GM12865 (cell line): ENCODE results near the gene HTR2A.

Experiments
- DNase-seq: peaks from one replicate; pipeline ENCODE4 v3.0.0; 2010; ENCODE audit warnings: low read depth
- H3K4me3 ChIP-seq: 2 replicates; pipeline ENCODE4 v1.5.1; 2011; ENCODE audit warnings: mild to moderate bottlenecking, low read depth, low read length, control low read depth
- TF ChIP-seq, protein P1 (sequence below): IDR thresholded peaks from 2 replicates; pipeline ENCODE4 v1.5.1; 2011; ENCODE audit warnings: low read length, control low read depth, low read depth, inconsistent platforms; ENCODE audit not compliant: insufficient read depth; ENCODE audit errors: missing control alignments

The HTR2A gene

DNA sequence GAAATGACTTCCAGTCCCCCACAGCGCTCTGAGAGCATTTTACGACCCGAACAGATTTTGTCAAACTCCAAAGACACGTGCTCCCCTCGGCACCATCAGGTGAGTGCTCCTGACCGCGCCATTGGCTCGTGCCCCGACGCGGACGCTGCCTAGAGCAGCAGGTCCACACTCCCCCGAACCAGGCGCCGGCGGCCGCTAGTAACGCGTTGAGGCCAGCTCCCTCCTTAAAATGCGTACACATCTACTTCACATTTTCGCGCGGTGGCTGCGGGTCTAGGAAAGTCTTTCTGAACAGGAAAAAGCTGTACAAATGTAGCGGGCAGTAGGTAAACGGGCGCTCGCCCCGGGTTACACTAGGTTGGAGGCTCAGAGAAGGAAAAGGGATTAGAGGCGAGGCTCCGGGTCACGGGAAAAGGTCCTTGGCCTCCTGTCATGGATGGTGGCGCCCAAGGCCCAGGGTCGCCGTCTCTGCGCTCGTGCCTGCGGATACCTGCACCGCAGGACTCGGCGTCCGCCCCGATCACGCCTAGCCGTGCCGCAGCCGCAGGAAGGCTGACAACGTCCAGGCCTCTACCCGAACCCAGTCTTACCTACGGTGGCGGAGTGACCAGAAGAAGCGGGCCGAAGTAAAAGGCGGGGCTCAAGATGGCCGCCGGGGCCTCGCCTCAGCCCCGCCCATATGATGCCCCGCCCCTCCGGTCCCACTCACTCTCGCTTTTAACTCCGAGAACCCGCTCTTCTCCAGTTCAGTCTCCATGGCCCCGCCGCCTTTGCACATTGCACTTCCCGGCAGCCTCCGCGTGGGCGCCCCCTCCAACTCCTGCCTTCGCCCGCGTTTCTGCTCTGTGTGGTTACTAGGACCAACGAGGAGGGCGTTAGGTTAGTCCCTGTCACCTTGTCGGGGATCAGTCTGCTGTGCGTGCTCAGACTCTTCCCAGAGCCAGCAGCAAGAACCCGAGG lies 100.1 kb downstream of the HTR2A start, which contains the start of gene ESD:
TSS of gene ESD (minus strand) at position 647 of the 960 bp plus-strand sequence. CDS start 5,748 bp downstream, outside the sequence.
- TF ChIP-seq, protein P1, sequence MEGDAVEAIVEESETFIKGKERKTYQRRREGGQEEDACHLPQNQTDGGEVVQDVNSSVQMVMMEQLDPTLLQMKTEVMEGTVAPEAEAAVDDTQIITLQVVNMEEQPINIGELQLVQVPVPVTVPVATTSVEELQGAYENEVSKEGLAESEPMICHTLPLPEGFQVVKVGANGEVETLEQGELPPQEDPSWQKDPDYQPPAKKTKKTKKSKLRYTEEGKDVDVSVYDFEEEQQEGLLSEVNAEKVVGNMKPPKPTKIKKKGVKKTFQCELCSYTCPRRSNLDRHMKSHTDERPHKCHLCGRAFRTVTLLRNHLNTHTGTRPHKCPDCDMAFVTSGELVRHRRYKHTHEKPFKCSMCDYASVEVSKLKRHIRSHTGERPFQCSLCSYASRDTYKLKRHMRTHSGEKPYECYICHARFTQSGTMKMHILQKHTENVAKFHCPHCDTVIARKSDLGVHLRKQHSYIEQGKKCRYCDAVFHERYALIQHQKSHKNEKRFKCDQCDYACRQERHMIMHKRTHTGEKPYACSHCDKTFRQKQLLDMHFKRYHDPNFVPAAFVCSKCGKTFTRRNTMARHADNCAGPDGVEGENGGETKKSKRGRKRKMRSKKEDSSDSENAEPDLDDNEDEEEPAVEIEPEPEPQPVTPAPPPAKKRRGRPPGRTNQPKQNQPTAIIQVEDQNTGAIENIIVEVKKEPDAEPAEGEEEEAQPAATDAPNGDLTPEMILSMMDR: no peak
- DNase-seq: peak; percentile 93

DNA sequence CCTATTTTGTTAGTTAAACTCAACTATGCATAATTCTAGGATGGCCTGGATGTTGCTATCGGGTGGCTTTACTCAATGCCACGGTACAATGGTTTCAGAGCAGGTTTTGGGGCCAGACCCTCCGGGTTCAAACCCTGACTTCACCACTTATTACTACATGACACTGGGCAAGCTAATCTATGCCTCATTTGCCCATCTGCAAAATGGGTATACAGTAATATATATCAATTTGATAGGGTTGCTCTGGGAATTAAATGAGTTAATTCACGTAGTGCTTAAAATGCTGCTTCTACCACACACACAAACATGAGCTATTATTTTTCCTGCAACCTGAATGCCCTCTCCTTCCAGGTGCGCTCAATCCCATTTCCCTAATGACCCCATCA lies 100.7 kb downstream of the HTR2A start:
- peak; percentile 10 for DNase-seq
- peak overlapping the region; percentile 73 for H3K4me3 ChIP-seq
- TF ChIP-seq, protein P1: no peak

More for the DNA sequence above, 100.1 kb downstream of the HTR2A start, which contains the start of gene ESD:
- H3K4me3 ChIP-seq: peak within 1 kb of the TSS; percentile 73

DNA sequence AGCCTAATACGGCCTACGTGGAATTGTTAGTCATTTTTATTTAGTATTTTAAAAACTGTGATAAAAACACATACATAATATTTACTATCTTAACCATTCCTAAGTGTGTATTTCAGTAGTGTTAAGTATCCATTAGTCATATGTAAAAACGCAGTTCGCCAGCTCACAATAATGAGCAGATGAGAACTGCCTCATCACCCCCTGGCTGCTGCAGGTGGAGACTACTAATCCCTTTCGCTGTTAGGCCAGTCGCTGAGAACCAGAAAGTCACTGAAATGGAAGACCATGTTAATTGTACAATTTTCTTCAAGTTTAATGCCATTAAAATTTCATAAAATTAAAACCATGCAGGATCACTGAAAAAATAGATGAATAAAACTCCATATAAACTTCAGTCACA lies 101.5 kb downstream of the HTR2A start:
- no peak for DNase-seq
- TF ChIP-seq, protein P1: no peak
- H3K4me3 ChIP-seq: no peak overlapping the region

DNA sequence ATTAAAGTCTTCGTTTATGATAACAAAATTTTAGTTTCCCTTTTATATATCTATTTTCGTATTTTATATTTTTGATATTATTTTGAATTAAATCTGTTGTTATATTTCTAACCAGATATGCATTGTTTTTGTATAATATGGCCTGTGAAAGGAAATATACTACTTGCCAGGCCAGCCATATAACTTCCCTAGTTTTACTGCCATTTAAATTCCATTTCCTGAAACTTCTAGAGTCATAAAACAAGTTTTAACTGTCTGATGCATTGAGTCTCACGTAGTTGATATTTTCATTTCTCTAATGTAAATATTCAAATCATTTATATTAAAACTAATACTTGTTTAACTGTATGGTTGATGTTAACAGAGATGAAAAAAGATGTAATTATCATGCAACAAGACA lies 113.3 kb downstream of the HTR2A start:
- no peak overlapping the region for H3K4me3 ChIP-seq
- DNase-seq: no peak
- TF ChIP-seq, protein P1: no peak

DNA sequence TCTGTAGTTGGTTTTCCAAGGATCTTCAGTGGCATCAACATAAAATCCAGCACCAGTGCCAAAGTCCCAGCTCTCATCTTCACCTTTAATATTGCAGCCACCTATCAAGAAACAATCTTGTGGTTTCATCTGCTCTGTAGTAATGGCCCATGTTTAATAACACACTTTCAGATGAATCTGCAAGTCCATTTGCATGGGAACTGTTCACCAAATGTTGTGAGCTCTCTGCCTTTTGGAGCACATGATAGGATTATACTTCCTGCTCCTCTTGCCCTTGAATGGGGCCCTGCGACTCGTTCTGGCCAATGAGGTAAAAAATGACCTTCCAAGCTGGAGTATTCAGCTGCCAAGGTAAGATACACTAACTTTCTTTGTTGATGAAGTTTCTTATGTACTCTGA lies 114.2 kb downstream of the HTR2A start:
- H3K4me3 ChIP-seq: no peak overlapping the region
- DNase-seq: no peak
- TF ChIP-seq, protein P1: no peak

DNA sequence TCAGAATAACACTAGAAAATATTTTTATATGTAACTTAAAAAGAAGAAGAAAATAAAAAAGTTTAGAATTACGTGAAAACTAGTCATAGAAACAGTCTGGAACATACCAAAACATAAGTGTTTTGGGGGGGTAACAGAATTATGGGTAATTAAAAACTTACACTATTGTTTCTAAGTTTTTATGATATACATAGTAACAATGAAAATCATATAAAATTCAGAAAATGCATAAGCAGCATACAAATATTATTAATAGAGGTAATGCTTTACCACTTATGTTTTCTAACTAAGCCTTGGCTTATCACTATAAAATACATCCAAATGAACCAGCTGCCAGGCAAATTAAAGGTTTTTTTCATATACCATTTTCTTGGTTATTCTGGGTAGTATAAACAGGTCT lies 114.8 kb downstream of the HTR2A start:
- DNase-seq: no peak
- TF ChIP-seq, protein P1: no peak
- no peak overlapping the region for H3K4me3 ChIP-seq
